ENCODE measurements around the gene BSDC1.

- no peak for TF ChIP-seq POLR2AphosphoS5 (IDR thresholded peaks at IDR 0.05; ENCODE audit: low read depth, low read length)
- no peak for TF ChIP-seq TCF7L2 (IDR thresholded peaks at IDR 0.05; ENCODE audit: low read depth, low read length)
- no peak for TF ChIP-seq CTCF (IDR thresholded peaks at IDR 0.05)
These were observed 28.8 kb downstream of the BSDC1 start for GRCh38 chr1:32365445-32365844.
